CD14-positive monocyte (primary cell): ENCODE data around the gene ABCC4. TPM values are rescaled to one million over a fixed set of nuclear protein-coding genes. Genes with fewer than 3 reads are reported as not detected.

Experiments used
- DNase-seq, 3 donors: peaks; one replicate each; pipeline ENCODE4 v3.0.0-alpha.2; 2011 to 2022
- H2AFZ ChIP-seq: 2 replicates; pipeline ENCODE4 v1.6.0; 2012; ENCODE audit warnings: mild to moderate bottlenecking, low read depth, low read length, inconsistent platforms; ENCODE audit not compliant: insufficient read depth, poor library complexity, severe bottlenecking
- H3K27ac ChIP-seq, 2 donors: 1 replicate in 1 of 2; 2 replicates in 1 of 2; pipeline ENCODE4 v1.5.1; 2012 to 2013; ENCODE audit warnings: low read length in 2 of 2, control low read depth in 1 of 2, inconsistent platforms in 1 of 2, low read depth in 1 of 2, mild to moderate bottlenecking in 1 of 2
- H3K27me3 ChIP-seq, 2 donors: one replicate each; pipeline versions ENCODE4 v1.6.0 to v1.6.1; 2011 to 2013; ENCODE audit warnings: low read length in 2 of 2; ENCODE audit not compliant: control insufficient read depth in 2 of 2, insufficient read depth in 2 of 2
- H3K36me3 ChIP-seq, 2 donors: replicated peaks in 1 of 2; 1 replicate in 1 of 2; 2 replicates in 1 of 2; pipeline versions ENCODE4 v1.5.1 to v1.6.1; 2012 to 2013; ENCODE audit warnings: low read length in 2 of 2, control low read depth in 1 of 2, inconsistent platforms in 1 of 2, mild to moderate bottlenecking in 1 of 2; ENCODE audit not compliant: insufficient read depth in 2 of 2, control insufficient read depth in 1 of 2
- H3K4me1 ChIP-seq, 2 donors: 1 replicate in 1 of 2; 2 replicates in 1 of 2; pipeline versions ENCODE4 v1.5.1 to v1.6.1; 2012 to 2013; ENCODE audit warnings: low read length in 2 of 2, control low read depth in 1 of 2, inconsistent platforms in 1 of 2, mild to moderate bottlenecking in 1 of 2, moderate library complexity in 1 of 2; ENCODE audit not compliant: insufficient read depth in 2 of 2, control insufficient read depth in 1 of 2
- H3K4me2 ChIP-seq: replicated peaks from 2 replicates; pipeline ENCODE3; 2012; ENCODE audit warnings: low read length, moderate library complexity, mild to moderate bottlenecking; ENCODE audit not compliant: poor library complexity, severe bottlenecking; ENCODE audit errors: extremely low read depth
- H3K4me3 ChIP-seq, 3 experiments: fragments of 200-600 bp in 1 of 3; sonication (generic) in 1 of 3; replicated peaks in 1 of 3; 1 replicate in 2 of 3; 2 replicates in 1 of 3; pipeline ENCODE4 v1.5.1; 2011 to 2013; ENCODE audit warnings: low read length in 3 of 3, mild to moderate bottlenecking in 3 of 3, control low read depth in 2 of 3, low read depth in 2 of 3, inconsistent platforms in 1 of 3, moderate library complexity in 1 of 3
- H3K79me2 ChIP-seq: 2 replicates; pipeline ENCODE4 v1.6.0; 2012; ENCODE audit warnings: mild to moderate bottlenecking, control low read depth, inconsistent platforms, low read length, moderate library complexity; ENCODE audit not compliant: insufficient read depth
- H3K9ac ChIP-seq: 2 replicates; pipeline ENCODE4 v1.6.0; 2017; ENCODE audit warnings: low read length, mild to moderate bottlenecking; ENCODE audit not compliant: insufficient read depth, poor library complexity, severe bottlenecking
- H3K9me3 ChIP-seq, 2 donors: replicated peaks in 1 of 2; 1 replicate in 1 of 2; 2 replicates in 1 of 2; pipeline versions ENCODE4 v1.5.1 to v1.6.1; 2012 to 2013; ENCODE audit warnings: low read length in 2 of 2, control low read depth in 1 of 2; ENCODE audit not compliant: control insufficient read depth in 1 of 2, insufficient read depth in 1 of 2
- H4K20me1 ChIP-seq: 2 replicates; pipeline ENCODE4 v1.6.0; 2012; ENCODE audit warnings: mild to moderate bottlenecking, low read length, control low read depth, moderate library complexity; ENCODE audit not compliant: insufficient read depth
- H3K27ac Mint-ChIP-seq, 7 donors: one replicate each; pipeline ENCODE4 v1.8.0; 2020; ENCODE audit warnings: mild to moderate bottlenecking in 7 of 7, mixed read lengths in 7 of 7, moderate library complexity in 6 of 7, inconsistent platforms in 2 of 7
- H3K27me3 Mint-ChIP-seq, 3 donors: one replicate each; pipeline ENCODE4 v1.8.0; 2021 to 2022; ENCODE audit warnings: low read depth in 3 of 3, mild to moderate bottlenecking in 3 of 3, mixed read lengths in 3 of 3, moderate library complexity in 3 of 3, inconsistent platforms in 1 of 3
- H3K36me3 Mint-ChIP-seq, 2 donors: one replicate each; pipeline ENCODE4 v1.8.0; 2020; ENCODE audit warnings: mixed read lengths in 2 of 2, inconsistent platforms in 1 of 2, mild to moderate bottlenecking in 1 of 2
- H3K4me1 Mint-ChIP-seq: one replicate; pipeline ENCODE4 v1.8.0; 2020; ENCODE audit warnings: mild to moderate bottlenecking, mixed read lengths
- H3K4me3 Mint-ChIP-seq, 2 donors: one replicate each; pipeline ENCODE4 v1.8.0; 2020; ENCODE audit warnings: mild to moderate bottlenecking in 2 of 2, mixed read lengths in 2 of 2, moderate library complexity in 1 of 2
- H3K9me3 Mint-ChIP-seq, 7 donors: one replicate each; pipeline ENCODE4 v1.8.0; 2020 to 2022; ENCODE audit warnings: mixed read lengths in 7 of 7, mild to moderate bottlenecking in 6 of 7, moderate library complexity in 6 of 7, inconsistent platforms in 2 of 7
- WGBS: methylation state at CpG from one replicate; pipeline ENCODE4 v1.1.5; 2013; ENCODE audit warnings: missing lambda C conversion rate; ENCODE audit not compliant: insufficient coverage; 5-methylcytosine and 5-hydroxymethylcytosine counted together
- intact Hi-C, 2 donors: fragments of 100-400 bp; cut with micrococcal nuclease; formaldehyde crosslinking; loops; one replicate each; pipeline versions ENCODE4 v1.15.0 to v1.15.1; 2023
- polyA plus RNA-seq, 3 donors: library from polyadenylated mRNA; depleted of rRNA in 1 of 3; unstranded in 2 of 3; stranded (reverse) in 1 of 3; fragments of 300-500 nt in 2 of 3; fragments of >200 nt in 1 of 3; fragmentation: Illumina TruSeq in 2 of 3; gene quantifications; 1 replicate in 2 of 3; 2 replicates in 1 of 3; pipeline ENCODE4 v1.2.3, GENCODE V29; 2012 to 2021
- TF ChIP-seq, protein P1 (sequence below): fragments of 200-600 bp; IDR thresholded peaks from one replicate; pipeline ENCODE4 v1.8.0; 2022; ENCODE audit warnings: antibody characterized with exemption, mild to moderate bottlenecking

Gene ABCC4
- polyA plus RNA-seq, 3 donors = 0.96 to 2.5 (median 1.7) TPM

DNA sequence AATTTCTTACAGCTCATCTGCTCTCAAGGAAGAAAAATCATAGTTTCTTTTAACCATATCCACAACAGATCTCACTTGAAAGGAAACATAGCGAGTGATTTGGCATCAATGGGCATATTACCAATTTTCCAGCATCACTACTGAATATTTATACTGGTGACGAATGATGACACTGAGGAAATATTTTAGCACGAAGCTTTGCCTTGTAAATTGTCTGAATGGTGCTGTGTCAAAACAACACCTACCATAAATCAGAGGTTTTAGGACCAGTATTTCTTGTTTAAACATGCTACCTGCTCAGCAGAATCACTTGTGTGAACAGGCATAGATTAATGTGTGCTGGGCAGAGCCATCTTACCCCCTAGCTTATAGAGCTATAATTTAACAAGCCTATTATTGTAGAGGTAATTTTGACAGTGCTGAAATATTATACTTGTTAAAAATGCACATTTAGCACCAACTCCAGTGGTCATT is 146.8 kb downstream of the ABCC4 start:
- no peaks in the 10 kb centered on the region for H3K36me3 ChIP-seq
- no peaks in the 10 kb centered on the region for H3K9me3 ChIP-seq
- WGBS = no CpG with 5 or more reads among the region's 3 CpGs
- peak overlapping the region; percentile 35 for H3K4me2 ChIP-seq
- H3K36me3 Mint-ChIP-seq = peaks cover 2 to 4% of the 10 kb centered on the region in 2 donors
- H3K9ac ChIP-seq = no peak overlapping the region
- peaks cover 23% of the 10 kb centered on the region for H3K4me1 Mint-ChIP-seq
- H3K9me3 Mint-ChIP-seq = peaks cover 0 to 2% (median 0%) of the 10 kb centered on the region in 7 donors
- no peak overlapping the region for H2AFZ ChIP-seq
- TF ChIP-seq, protein P1, sequence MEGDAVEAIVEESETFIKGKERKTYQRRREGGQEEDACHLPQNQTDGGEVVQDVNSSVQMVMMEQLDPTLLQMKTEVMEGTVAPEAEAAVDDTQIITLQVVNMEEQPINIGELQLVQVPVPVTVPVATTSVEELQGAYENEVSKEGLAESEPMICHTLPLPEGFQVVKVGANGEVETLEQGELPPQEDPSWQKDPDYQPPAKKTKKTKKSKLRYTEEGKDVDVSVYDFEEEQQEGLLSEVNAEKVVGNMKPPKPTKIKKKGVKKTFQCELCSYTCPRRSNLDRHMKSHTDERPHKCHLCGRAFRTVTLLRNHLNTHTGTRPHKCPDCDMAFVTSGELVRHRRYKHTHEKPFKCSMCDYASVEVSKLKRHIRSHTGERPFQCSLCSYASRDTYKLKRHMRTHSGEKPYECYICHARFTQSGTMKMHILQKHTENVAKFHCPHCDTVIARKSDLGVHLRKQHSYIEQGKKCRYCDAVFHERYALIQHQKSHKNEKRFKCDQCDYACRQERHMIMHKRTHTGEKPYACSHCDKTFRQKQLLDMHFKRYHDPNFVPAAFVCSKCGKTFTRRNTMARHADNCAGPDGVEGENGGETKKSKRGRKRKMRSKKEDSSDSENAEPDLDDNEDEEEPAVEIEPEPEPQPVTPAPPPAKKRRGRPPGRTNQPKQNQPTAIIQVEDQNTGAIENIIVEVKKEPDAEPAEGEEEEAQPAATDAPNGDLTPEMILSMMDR = no peak
- H3K27me3 ChIP-seq = no peaks in the 10 kb centered on the region
- peak overlapping the region in 1 of 2 donors; percentile 48 for H3K4me3 Mint-ChIP-seq
- intact Hi-C loops = no loop called here
- no peaks in the 10 kb centered on the region for H3K79me2 ChIP-seq
- H3K27ac Mint-ChIP-seq = peak overlapping the region; percentile 30 to 72 (median 48)
- peak overlapping the region in 1 of 3 experiments; percentile 25 for H3K4me3 ChIP-seq
- H3K27ac ChIP-seq = peak overlapping the region in 1 of 2 donors; percentile 46
- H3K4me1 ChIP-seq = peaks cover 9 to 24% of the 10 kb centered on the region in 2 donors
- H3K27me3 Mint-ChIP-seq = peaks cover 0 to 3% (median 1%) of the 10 kb centered on the region in 3 donors
- H4K20me1 ChIP-seq = no peaks in the 10 kb centered on the region
- DNase-seq = no peak

DNA sequence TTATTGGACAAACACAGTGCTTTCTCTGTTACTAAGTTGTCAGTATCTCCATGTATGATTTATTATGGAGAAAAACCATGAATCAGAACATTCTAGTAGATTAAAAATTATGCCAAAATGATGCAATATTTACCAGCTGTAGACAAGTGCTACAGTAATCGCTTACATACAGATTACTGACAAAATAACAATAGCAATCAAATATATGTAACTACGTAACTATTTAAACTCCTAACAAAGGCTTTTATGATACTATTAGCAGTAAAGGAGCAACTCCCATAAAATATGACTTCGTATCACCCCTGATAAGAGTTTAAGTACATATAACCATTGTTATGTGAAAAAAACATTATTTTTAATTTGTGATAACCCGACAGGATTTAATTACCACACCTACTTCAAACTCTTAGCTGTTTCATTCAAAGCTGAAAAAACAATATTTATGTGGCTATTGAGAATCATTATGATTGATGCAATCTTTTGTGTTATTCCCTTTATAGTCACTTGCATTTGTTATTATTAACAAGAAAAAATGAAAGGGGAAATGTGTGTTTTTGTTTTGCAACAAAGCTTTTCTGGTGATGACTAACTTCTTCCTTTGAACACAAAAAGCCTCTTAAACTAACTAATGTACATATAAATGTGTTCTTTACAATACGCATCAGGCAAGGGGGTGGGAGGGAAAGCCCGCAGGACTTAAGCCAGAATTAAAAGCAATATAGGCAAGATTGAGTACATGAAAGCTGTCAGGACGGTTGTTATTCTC is 147.4 kb downstream of the ABCC4 start:
- Mint-ChIP-seq H3K36me3 (peaks cover 2 to 4% of the 10 kb centered on the region in 2 donors), H3K4me3 (peak overlapping the region in 1 of 2 donors; percentile 48), H3K27ac (peak overlapping the region; percentile 30 to 72 (median 50)), H3K4me1 (peaks cover 23% of the 10 kb centered on the region), H3K9me3 (peaks cover 0 to 2% (median 0%) of the 10 kb centered on the region in 7 donors), H3K27me3 (peaks cover 0 to 3% (median 1%) of the 10 kb centered on the region in 3 donors)
- Histone ChIP-seq H3K27me3 (no peaks in the 10 kb centered on the region), H4K20me1 (no peaks in the 10 kb centered on the region), H3K27ac (peak overlapping the region in 1 of 2 donors; percentile 46), H3K36me3 (no peaks in the 10 kb centered on the region), H3K9me3 (no peaks in the 10 kb centered on the region), H3K79me2 (no peaks in the 10 kb centered on the region), H3K4me3 (peak overlapping the region in 1 of 3 experiments; percentile 25), H3K4me2 (peak overlapping the region; percentile 35), H3K4me1 (peaks cover 9 to 24% of the 10 kb centered on the region in 2 donors), H3K9ac (no peak overlapping the region), H2AFZ (no peak overlapping the region)
- intact Hi-C loops = no loop called here
- TF ChIP-seq, protein P1 = no peak
- DNase-seq = peak; percentile 34 to 57 (median 56)
- no CpG with 5 or more reads among the region's 7 CpGs for WGBS
